Tibial artery (tissue), 4 donors: Measurements from ENCODE around the gene BBOF1.

Experiments used
- DNase-seq, 2 donors: peaks; one replicate each; pipeline ENCODE4 v3.0.0-alpha.2; 2019
- H3K27ac ChIP-seq, 2 donors: fragments of 200-600 bp; sonication (generic) in 1 of 2; 1 replicate in 1 of 2; 2 replicates in 1 of 2; pipeline ENCODE4 v1.5.1; 2018 to 2019; ENCODE audit warnings: mild to moderate bottlenecking in 1 of 2
- H3K27me3 ChIP-seq, 2 donors: fragments of 200-600 bp; sonication (generic) in 1 of 2; one replicate each; pipeline versions ENCODE4 v1.5.1 to v1.6.0; 2016 to 2019
- H3K36me3 ChIP-seq, 3 donors: fragments of 200-600 bp; sonication (generic) in 2 of 3; one replicate each; pipeline ENCODE4 v1.5.1; 2016 to 2019; ENCODE audit warnings: mild to moderate bottlenecking in 2 of 3
- H3K4me1 ChIP-seq, 4 donors: fragments of 200-600 bp; sonication (generic) in 2 of 4; 1 replicate in 3 of 4; 2 replicates in 1 of 4; pipeline ENCODE4 v1.5.1; 2016 to 2019
- H3K4me3 ChIP-seq, 2 donors: fragments of 200-600 bp; sonication (generic) in 1 of 2; 1 replicate in 1 of 2; 2 replicates in 1 of 2; pipeline ENCODE4 v1.5.1; 2018 to 2019; ENCODE audit warnings: mild to moderate bottlenecking in 2 of 2
- H3K9me3 ChIP-seq, 3 donors: fragments of 200-600 bp; sonication (generic) in 1 of 3; one replicate each; pipeline ENCODE4 v1.5.1; 2016 to 2019
- intact Hi-C: fragments of 100-400 bp; cut with DNase I; formaldehyde crosslinking; loops from one replicate; pipeline ENCODE4 v1.15.0; 2023; ENCODE audit warnings: low total_unique reads
- TF ChIP-seq, protein P1 (sequence below), 2 experiments: fragments of 200-600 bp in 1 of 2; fragments of 450-650 bp in 1 of 2; IDR thresholded peaks; one replicate each; pipeline ENCODE4 v1.5.1; 2017 to 2019; ENCODE audit warnings: antibody characterized with exemption in 2 of 2, mild to moderate bottlenecking in 1 of 2, moderate library complexity in 1 of 2

Gene BBOF1

GRCh38 chr14:74049876-74050495 is 30.8 kb downstream of the BBOF1 start:
- H3K27ac ChIP-seq: no peak overlapping the region
- H3K27me3 ChIP-seq: no peaks in the 10 kb centered on the region
- H3K4me1 ChIP-seq: no peaks in the 10 kb centered on the region
- no peaks in the 10 kb centered on the region for H3K9me3 ChIP-seq
- TF ChIP-seq, protein P1, sequence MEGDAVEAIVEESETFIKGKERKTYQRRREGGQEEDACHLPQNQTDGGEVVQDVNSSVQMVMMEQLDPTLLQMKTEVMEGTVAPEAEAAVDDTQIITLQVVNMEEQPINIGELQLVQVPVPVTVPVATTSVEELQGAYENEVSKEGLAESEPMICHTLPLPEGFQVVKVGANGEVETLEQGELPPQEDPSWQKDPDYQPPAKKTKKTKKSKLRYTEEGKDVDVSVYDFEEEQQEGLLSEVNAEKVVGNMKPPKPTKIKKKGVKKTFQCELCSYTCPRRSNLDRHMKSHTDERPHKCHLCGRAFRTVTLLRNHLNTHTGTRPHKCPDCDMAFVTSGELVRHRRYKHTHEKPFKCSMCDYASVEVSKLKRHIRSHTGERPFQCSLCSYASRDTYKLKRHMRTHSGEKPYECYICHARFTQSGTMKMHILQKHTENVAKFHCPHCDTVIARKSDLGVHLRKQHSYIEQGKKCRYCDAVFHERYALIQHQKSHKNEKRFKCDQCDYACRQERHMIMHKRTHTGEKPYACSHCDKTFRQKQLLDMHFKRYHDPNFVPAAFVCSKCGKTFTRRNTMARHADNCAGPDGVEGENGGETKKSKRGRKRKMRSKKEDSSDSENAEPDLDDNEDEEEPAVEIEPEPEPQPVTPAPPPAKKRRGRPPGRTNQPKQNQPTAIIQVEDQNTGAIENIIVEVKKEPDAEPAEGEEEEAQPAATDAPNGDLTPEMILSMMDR (IDR thresholded peaks at IDR 0.05): no peak
- DNase-seq: no peak
- H3K4me3 ChIP-seq: no peak overlapping the region
- intact Hi-C loops: no loop called here
- peaks cover 0 to 16% (median 0%) of the 10 kb centered on the region in 3 donors for H3K36me3 ChIP-seq

DNA sequence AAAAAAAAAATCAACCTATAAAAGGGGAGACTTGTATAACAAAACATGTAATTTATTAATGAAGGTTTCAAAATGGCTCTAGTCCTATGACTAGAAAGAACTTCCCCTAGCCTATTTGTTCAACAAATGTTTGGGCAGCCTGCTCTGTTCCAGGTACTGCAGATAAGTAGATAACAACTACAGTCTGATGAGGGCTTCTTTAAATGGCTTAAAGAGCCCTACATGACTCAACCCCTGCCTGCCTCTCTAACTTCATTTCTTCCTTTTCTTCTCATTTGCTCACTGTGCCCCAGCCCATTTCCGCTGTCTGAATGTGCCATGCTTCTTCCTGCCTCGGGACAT is 43.6 kb downstream of the BBOF1 start:
- no peaks in the 10 kb centered on the region for H3K9me3 ChIP-seq
- no peak overlapping the region for H3K4me3 ChIP-seq
- H3K27ac ChIP-seq: no peak overlapping the region
- intact Hi-C loops: no loop called here
- H3K36me3 ChIP-seq: peaks cover 77 to 100% (median 92%) of the 10 kb centered on the region in 3 donors
- H3K27me3 ChIP-seq: no peaks in the 10 kb centered on the region
- TF ChIP-seq, protein P1 (IDR thresholded peaks at IDR 0.05): no peak
- DNase-seq: no peak
- H3K4me1 ChIP-seq: no peaks in the 10 kb centered on the region

DNA sequence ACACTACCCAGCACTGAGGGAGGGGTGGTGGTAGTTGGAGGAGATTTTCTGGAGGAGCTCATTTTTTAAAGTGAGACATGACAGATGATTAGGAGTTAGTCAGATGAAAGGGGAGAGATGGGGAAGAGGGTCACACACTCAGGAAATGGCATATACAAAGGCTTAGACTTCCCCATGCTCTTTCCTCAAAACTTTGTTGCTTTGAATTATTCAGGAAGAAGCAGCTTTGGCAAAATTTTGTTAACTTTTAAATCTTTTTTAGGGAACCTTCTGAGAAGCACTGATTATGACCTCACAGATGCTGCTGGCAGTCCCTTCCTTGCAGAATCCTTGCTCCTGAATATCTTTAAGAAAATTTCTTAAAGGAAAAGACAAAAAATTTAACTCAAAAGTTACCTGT is 45.3 kb downstream of the BBOF1 start:
- H3K4me3 ChIP-seq: no peak overlapping the region
- no peaks in the 10 kb centered on the region for H3K27me3 ChIP-seq
- TF ChIP-seq, protein P1 (IDR thresholded peaks at IDR 0.05): no peak
- H3K9me3 ChIP-seq: no peaks in the 10 kb centered on the region
- no peak overlapping the region for H3K27ac ChIP-seq
- DNase-seq: no peak
- peaks cover 72 to 100% (median 92%) of the 10 kb centered on the region in 3 donors for H3K36me3 ChIP-seq
- no peaks in the 10 kb centered on the region for H3K4me1 ChIP-seq
- intact Hi-C loops: no loop called here

DNA sequence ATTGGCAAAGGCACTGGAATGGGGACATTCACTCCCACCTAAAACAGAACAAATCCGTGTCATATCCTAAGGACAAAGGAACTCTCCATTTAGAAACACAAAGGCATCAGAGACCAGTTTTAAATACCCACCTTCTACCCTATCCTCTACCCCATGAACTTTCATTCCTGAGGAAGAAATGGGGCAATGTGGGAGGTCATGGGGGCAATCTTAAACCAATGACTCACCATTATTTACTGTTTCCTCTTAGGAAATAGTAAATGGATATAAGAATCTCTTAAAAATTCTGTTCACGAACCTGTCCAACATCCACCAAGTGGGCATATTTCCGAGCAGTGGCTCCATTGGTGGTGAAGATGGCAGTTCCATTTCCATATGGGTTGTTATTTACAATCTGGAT is 45.7 kb downstream of the BBOF1 start:
- Histone ChIP-seq H3K9me3 (no peaks in the 10 kb centered on the region), H3K4me1 (no peaks in the 10 kb centered on the region), H3K27me3 (no peaks in the 10 kb centered on the region), H3K27ac (no peak overlapping the region), H3K4me3 (no peak overlapping the region), H3K36me3 (peaks cover 67 to 100% (median 89%) of the 10 kb centered on the region in 3 donors)
- intact Hi-C loops: no loop called here
- DNase-seq: no peak
- TF ChIP-seq, protein P1 (IDR thresholded peaks at IDR 0.05): no peak

GRCh38 chr14:74065746-74066575 is 46.8 kb downstream of the BBOF1 start:
- no peak for DNase-seq
- TF ChIP-seq, protein P1 (IDR thresholded peaks at IDR 0.05): no peak
- peaks cover 60 to 100% (median 89%) of the 10 kb centered on the region in 3 donors for H3K36me3 ChIP-seq
- intact Hi-C loops: no loop called here
- H3K9me3 ChIP-seq: no peaks in the 10 kb centered on the region
- H3K4me1 ChIP-seq: no peaks in the 10 kb centered on the region
- no peak overlapping the region for H3K27ac ChIP-seq
- H3K4me3 ChIP-seq: no peak overlapping the region
- H3K27me3 ChIP-seq: no peaks in the 10 kb centered on the region
